ENCODE data around the gene LCN10. TPM values are rescaled to one million over a fixed set of nuclear protein-coding genes. Genes with fewer than 3 reads are reported as not detected.
"Not testable (repeated sequence)": the region's sequence is repeated elsewhere in the genome, so short reads cannot be mapped to it uniquely, and the experiment has no call there.

The LCN10 gene
- total RNA-seq, result under 1 TPM in 1 of 2 donors, not detected in 1; 0.90 TPM
- 0 reads per million in 2 donors for total RNA-seq

DNA sequence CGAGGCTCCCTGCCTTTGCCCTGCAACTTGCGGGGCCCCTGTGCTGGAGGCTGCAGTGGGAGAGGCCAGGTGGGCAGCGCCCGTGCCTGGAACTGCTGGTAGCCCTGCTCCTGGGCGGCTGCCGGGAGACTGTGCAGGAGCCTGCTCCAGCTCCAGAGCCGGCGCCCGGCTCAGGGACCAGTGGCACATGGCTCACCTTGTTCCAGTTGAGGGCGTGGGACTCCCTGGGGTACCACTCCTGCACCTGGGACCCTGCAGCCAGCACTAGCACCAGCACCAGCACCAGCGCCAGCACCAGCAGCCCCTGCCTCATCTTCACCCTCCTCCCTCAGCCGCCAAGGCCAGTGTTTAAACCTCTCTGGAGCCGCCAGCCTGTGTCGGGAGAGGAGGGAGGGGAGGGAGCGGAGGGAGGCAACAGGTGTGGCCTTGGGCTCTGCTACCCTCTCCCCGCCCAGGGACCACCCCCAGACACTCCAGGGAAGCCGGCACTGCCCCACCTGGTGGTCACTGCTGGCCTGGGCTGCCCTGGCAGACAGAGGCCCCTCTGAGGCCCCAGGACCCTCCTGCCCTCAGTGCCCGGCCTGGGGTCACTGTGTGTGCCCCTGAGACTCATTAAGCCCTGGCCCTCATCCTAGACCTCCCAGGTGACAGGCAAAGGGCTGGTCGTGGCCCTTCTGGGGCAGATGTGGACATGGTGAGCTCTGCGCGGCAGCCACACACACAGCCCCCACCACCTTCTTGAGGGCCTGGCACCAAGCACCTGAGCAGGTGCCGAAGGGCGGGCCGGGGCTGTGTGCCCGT, at the start of gene LCN10:
Gene LCN10, minus strand, starts transcription at position 350 of the 801 bp plus-strand sequence. Its CDS starts 37 bp downstream, at position 313.
- no peaks in the 10 kb centered on the region for H3K9me3 ChIP-seq (ENCODE audit: control insufficient read depth, low read length, poor library complexity, severe bottlenecking)
- Mint-ChIP-seq H3K27me3 (peaks cover 24% of the 10 kb centered on the region), H3K4me3 (peak within 1 kb of the TSS; percentile 59), H3K36me3 (ENCODE audit: low read depth) (no peaks in the 10 kb centered on the region), H3K4me1 (peaks cover 2% of the 10 kb centered on the region), H3K27ac (peak within 1 kb of the TSS; percentile 37)
- ATAC-seq, result no peak
- no peak for DNase-seq

DNA sequence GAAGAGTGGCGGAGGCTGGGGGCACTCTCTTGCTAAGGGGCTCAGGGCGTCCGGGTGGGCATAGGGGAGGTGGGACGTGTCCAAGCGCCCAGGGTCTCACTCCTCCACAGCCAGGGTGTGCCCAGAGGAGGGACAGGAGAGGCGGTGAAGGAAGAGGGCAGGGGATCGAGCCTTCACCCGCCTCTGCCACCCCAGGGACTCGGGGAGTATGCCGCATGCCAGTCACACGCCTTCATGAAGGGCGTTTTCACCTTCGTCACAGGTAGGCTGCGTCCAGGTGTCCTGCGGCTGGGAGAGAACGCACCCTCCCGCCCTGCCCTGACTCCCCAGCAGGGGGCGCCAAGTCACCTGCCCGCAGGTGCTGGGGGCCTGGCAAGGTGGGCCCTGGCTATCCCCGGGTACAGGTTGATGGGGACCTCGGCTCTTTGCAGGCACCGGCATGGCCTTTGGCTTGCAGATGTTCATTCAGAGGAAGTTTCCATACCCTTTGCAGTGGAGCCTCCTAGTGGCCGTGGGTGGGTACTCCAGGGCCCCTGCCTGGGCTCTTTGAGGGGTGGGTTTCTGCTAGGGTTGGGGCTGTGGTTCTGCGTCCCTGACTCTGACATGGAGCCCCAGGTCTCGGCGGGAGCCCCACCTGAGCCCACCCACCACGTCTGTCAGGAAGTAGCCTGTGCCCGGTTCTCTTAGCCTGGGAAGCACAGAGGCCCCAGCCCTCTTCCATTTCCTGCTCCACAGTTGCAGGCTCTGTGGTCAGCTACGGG, 49.0 kb upstream of the LCN10 start:
- no peaks in the 10 kb centered on the region for H3K36me3 Mint-ChIP-seq (ENCODE audit: low read depth)
- peak overlapping the region; percentile 84 for H3K4me3 Mint-ChIP-seq
- H3K4me1 Mint-ChIP-seq, result peaks cover 27% of the 10 kb centered on the region

DNA sequence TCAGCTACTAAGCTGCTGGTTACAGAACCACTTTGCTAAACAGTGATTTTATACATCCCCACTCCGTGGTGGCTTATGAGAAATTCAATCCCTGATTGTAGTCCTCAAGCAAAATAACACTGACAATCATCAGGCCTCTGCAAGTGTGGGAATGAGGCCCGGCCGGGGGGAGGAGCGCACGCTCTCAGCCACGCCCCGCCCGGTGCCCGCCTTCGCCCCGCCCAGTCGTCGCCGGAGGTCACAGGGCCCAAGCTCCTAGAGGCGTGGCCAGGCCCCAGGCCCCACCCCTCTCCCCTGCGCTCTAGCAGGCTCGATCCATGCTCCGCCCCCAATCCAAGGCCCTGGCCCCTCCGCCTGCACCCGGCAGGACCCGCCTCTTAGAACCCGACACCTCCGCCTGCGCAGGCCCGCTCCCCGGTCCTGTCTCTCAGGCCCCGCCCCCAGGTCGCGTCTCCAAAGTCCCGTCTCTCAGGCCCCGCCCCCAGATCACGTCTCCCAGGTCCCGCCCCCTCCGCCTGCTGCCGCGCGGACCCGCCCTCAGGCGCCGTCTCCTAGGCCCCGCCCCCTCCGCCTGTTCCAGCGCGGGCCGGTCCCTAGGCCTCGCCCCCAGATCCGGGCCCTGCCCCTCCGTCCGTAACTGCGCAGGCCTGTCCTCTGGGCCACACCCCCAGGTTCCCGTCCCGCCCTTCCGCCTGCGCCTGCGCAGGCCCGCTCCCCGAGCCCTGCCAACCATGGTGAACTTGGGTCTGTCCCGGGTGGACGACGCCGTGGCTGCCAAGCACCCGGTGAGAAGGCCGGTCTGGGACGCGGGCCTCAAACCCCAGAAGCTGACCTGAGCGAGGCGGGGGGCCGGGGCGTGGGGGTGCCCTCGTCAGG, 48.1 kb upstream of the LCN10 start, which contains the start of gene TMEM141:
Gene TMEM141, plus strand, starts transcription at position 705 of the 876 bp plus-strand sequence. Its CDS starts 27 bp downstream, at position 732.
- H3K4me3 Mint-ChIP-seq, result peak within 1 kb of the TSS; percentile 84
- H3K27ac Mint-ChIP-seq, result peak within 1 kb of the TSS; percentile 56
- peaks cover 4% of the 10 kb centered on the region for H3K27me3 Mint-ChIP-seq
- DNase-seq (peak; percentile 99 to 100 (median 100)), ATAC-seq (peak; percentile 89)
- peaks cover 22% of the 10 kb centered on the region for H3K4me1 Mint-ChIP-seq
- H3K36me3 Mint-ChIP-seq (ENCODE audit: low read depth), result no peaks in the 10 kb centered on the region
- H3K9me3 ChIP-seq (ENCODE audit: control insufficient read depth, low read length, poor library complexity, severe bottlenecking), result no peaks in the 10 kb centered on the region

More for the DNA sequence above, 49.0 kb upstream of the LCN10 start:
- Mint-ChIP-seq H3K27ac (peak overlapping the region; percentile 56), H3K27me3 (peaks cover 4% of the 10 kb centered on the region)
- no peaks in the 10 kb centered on the region for H3K9me3 ChIP-seq (ENCODE audit: control insufficient read depth, low read length, poor library complexity, severe bottlenecking)
- peak; percentile 30 for ATAC-seq
- peak; percentile 54 to 66 (median 61) for DNase-seq

DNA sequence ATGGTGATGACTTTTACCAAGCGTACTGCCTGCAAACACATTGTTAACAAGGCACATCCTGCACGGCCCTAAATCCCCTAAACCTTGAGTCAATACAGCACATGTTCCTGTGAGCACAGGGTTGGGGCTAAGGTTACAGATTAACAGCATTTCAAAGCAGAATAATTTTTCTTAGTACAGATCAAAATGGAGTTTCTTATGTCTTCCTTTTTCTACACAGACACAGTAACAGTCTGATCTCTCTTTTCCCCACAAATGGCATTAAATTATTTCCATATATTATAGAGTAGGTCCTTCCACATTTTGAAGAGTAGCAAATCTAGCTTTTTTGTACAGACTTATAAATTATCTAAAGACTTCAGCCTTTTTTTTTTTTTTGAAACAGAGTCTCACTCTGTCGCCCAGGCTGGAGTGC, 46.8 kb upstream of the LCN10 start:
- Mint-ChIP-seq H3K4me1 (peaks cover 27% of the 10 kb centered on the region), H3K27ac (no peak overlapping the region), H3K36me3 (ENCODE audit: low read depth) (no peaks in the 10 kb centered on the region), H3K27me3 (peaks cover 10% of the 10 kb centered on the region), H3K4me3 (no peak overlapping the region)
- H3K9me3 ChIP-seq (ENCODE audit: control insufficient read depth, low read length, poor library complexity, severe bottlenecking), result no peaks in the 10 kb centered on the region
- ATAC-seq (no peak), DNase-seq (no peak)

DNA sequence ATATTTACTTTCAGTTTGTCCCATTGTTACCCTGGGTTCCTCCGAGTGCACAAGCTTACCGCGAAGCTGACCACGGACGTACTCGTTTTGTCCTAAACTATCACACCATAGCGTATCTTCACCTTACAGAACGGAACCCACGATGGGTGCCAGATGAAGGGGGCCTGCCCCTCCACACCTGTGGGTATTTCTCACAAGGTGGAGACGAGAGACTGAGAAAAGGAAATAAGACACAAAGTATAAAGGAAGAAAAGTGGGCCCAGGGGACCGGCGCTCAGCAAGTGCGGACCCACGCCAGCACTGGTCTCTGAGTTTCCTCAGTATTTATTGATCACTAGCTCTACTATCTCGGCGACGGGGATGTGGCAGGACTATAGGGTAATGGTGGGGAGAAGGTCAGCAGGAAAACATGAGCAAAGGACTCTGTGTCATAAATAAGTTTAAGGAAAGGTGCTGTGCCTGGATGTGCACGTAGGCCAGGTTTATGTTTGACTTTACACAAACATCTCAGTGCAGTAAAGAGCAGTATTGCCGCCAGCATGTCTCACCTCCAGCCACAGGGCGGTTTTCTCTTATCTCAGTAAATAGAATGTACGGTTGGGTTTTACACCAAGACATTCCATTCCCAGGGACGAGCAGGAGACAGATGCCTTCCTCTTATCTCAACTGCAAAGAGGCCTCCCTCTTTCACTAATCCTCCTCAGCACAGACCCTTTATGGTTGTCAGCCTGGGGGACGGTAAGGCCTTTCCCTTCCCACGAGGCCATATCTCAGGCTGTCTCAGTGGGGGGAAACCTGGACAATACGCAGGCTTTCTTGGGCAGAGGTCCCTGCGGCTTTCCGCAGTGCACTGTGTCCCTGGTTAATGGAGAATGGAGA, 46.1 kb upstream of the LCN10 start:
- H3K9me3 ChIP-seq (ENCODE audit: control insufficient read depth, low read length, poor library complexity, severe bottlenecking); H3K27ac Mint-ChIP-seq; H3K4me3 Mint-ChIP-seq; H3K36me3 Mint-ChIP-seq (ENCODE audit: low read depth); ATAC-seq; DNase-seq: not testable (repeated sequence)
- Mint-ChIP-seq H3K27me3 (peaks cover 10% of the 10 kb centered on the region), H3K4me1 (peaks cover 27% of the 10 kb centered on the region)

DNA sequence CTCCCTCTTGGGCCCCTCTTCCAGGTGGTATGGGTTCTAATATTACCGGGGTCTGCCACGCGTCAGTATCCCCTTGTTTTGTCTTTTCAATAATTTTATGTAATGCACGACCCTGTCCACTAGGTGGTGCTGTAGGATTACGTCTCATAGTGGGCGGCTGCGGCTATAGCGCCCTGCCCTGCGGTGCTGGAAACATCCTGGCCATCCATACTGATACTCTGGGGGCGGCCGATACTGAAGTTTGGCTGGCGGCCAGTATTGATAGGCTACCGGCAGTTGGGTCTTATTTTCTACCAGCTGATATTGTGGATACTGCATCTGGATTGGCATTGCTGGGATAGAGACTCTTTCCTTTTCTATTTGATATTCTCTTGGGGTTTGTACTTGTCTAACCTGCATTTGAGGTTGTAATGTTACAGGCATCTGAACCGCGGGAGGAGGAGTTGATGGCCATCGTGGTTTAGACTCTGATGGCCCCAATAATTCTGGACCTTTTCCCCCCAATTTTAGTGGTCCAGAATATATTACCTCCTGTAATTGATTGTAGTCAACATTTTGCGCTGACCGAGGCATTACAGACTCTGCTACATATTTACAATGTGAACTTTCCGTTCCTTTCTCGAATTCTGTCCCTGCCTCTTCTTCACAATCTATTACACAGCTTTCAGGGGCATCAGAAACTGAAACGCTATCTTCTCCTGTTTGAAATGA, 45.1 kb upstream of the LCN10 start:
- no peak for ATAC-seq
- Mint-ChIP-seq H3K27me3 (peaks cover 10% of the 10 kb centered on the region), H3K27ac (no peak overlapping the region), H3K36me3 (ENCODE audit: low read depth) (no peaks in the 10 kb centered on the region), H3K4me1 (peaks cover 27% of the 10 kb centered on the region), H3K4me3 (peak overlapping the region; percentile 36)
- no peaks in the 10 kb centered on the region for H3K9me3 ChIP-seq (ENCODE audit: control insufficient read depth, low read length, poor library complexity, severe bottlenecking)
- peak; percentile 43 to 59 (median 45) for DNase-seq

DNA sequence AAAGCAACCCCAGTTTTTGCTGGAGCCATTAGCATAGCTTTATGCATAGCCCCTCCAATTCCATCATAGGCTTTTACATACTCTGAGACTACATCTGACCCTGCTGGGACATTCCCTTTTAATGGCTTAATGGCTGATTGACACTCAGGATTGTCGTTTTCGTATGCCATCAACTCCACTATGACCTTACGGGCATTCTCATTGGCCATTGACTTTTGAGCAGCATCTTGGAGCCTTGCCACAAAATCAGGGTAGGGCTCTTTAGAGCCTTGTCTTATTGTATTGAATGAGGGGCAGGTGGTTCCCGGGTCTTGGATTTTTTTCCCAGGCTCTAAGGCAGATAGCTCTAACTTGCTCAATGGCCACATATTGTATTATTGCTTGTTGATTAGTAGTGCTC, 44.2 kb upstream of the LCN10 start:
- H3K4me3 Mint-ChIP-seq; ATAC-seq; H3K36me3 Mint-ChIP-seq (ENCODE audit: low read depth); DNase-seq; H3K9me3 ChIP-seq (ENCODE audit: control insufficient read depth, low read length, poor library complexity, severe bottlenecking): not testable (repeated sequence)
- Mint-ChIP-seq H3K27me3 (peaks cover 10% of the 10 kb centered on the region), H3K27ac (peak overlapping the region; percentile 43), H3K4me1 (peaks cover 23% of the 10 kb centered on the region)

DNA sequence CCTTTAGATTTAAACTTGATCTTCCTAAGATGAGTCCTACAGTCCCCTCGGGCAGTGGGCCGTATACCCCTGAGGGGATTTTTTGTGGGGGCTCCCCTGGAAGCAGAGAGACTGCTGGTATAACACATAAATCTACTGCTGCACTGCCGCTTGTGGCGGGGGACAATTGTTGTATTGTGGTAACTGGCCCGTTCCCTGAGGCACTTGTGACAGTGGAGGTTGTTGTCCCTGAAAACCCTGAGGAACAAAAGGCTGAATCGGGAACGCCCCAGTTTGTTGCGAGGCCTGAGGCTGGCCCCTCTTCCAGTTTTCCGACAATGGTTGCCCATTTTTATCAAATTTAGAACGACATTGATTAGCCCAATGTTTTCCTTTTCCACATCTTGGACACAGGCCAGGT, 43.7 kb upstream of the LCN10 start:
- DNase-seq (no peak), ATAC-seq (no peak)
- peak overlapping the region; percentile 43 for H3K27ac Mint-ChIP-seq
- H3K4me3 Mint-ChIP-seq, result no peak overlapping the region
- no peaks in the 10 kb centered on the region for H3K36me3 Mint-ChIP-seq (ENCODE audit: low read depth)
- H3K9me3 ChIP-seq (ENCODE audit: control insufficient read depth, low read length, poor library complexity, severe bottlenecking), result no peaks in the 10 kb centered on the region
- peaks cover 10% of the 10 kb centered on the region for H3K27me3 Mint-ChIP-seq
- peaks cover 21% of the 10 kb centered on the region for H3K4me1 Mint-ChIP-seq

DNA sequence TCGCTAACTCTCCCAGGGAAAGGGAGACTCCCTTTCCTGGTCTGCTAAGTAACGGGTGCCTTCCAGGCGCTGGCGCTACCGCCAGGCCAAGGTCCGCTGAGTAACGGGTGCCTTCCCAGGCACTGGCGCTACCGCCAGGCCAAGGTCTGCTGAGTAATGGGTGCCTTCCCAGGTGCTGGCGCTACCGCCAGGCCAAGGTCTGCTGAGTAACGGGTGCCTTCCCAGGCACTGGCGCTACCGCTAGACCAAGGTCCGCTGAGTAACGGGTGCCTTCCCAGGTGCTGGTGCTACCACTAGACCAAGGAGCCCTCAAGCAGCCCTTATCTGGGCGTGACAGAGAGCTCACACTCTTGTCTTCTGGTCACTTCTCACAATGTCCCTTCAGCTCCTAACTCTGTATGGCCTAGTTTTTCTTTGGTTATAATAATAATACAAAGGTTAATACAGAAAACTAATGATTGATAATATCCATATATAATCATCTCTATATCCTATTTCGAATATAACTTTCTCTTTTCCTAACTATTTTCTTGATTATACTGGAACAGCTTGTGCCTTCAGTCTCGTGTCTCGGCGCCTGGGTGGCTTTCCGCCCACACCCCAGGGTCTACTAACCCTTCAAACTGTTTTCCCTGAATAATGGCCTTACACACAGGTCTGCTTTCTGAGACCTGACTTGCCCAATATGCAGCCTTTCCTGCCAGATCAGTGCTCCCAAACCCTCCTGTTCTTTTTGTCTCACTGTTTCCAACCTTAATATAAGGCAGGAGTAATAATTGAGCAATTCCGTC, 43.0 kb upstream of the LCN10 start:
- not testable (repeated sequence) for H3K9me3 ChIP-seq (ENCODE audit: control insufficient read depth, low read length, poor library complexity, severe bottlenecking); H3K36me3 Mint-ChIP-seq (ENCODE audit: low read depth); H3K27ac Mint-ChIP-seq; ATAC-seq; DNase-seq; H3K4me3 Mint-ChIP-seq
- Mint-ChIP-seq H3K4me1 (peaks cover 21% of the 10 kb centered on the region), H3K27me3 (peaks cover 13% of the 10 kb centered on the region)

DNA sequence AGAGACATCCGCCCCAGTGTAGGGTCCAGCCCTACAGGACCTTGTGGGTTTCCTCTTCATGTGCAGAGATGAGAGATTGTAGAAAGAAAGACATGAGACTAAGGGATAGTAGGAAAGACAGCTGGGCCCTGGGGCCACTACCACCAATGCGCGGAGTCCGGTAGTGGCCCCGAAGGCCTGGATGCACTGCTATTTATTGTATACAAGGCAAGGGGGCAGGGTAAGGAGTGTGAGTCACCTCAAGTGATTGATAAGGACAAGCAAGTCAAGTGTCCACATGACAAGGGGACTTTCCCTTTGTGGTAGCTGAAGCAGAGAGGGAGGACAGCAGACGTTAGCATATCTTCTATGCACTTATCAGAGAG, 42.2 kb upstream of the LCN10 start:
- Mint-ChIP-seq H3K4me1 (peaks cover 21% of the 10 kb centered on the region), H3K36me3 (ENCODE audit: low read depth) (no peaks in the 10 kb centered on the region), H3K27me3 (peaks cover 21% of the 10 kb centered on the region), H3K4me3 (no peak overlapping the region), H3K27ac (no peak overlapping the region)
- no peak for DNase-seq
- H3K9me3 ChIP-seq (ENCODE audit: control insufficient read depth, low read length, poor library complexity, severe bottlenecking), result no peaks in the 10 kb centered on the region
- peak; percentile 91 for ATAC-seq

Data from T-helper 17 cell (primary cell).